ENCODE results near the gene WDR83.
"Not testable (repeated sequence)": the region's sequence is repeated elsewhere in the genome, so short reads cannot be mapped to it uniquely, and the experiment has no call there.

Gene WDR83

GRCh38 chr19:12666265-12667048 lies at the start of gene WDR83, which contains the start of gene MAN2B1:
TSS of gene WDR83 (plus strand) at chr19:12666807. CDS start at chr19:12669791, 2,984 bp downstream.
TSS of gene MAN2B1 (minus strand) at chr19:12666742. CDS start at chr19:12666701, 41 bp downstream.
- FAIRE-seq: no peak

- no peak for FAIRE-seq
Observed at GRCh38 chr19:12617646-12618045, 49.0 kb upstream of the WDR83 start.

GRCh38 chr19:12621253-12622024 lies 45.2 kb upstream of the WDR83 start:
- not testable (repeated sequence) for FAIRE-seq

GRCh38 chr19:12623361-12624031 lies 43.1 kb upstream of the WDR83 start:
- no peak for FAIRE-seq

GRCh38 chr19:12626958-12627357 lies 39.6 kb upstream of the WDR83 start:
- no peak for FAIRE-seq

GRCh38 chr19:12628040-12629022 lies 38.3 kb upstream of the WDR83 start:
- FAIRE-seq: no peak

GRCh38 chr19:12629215-12629614 lies 37.4 kb upstream of the WDR83 start:
- no peak for FAIRE-seq

GRCh38 chr19:12636631-12637030 lies 30.0 kb upstream of the WDR83 start:
- FAIRE-seq: no peak

GRCh38 chr19:12638611-12639182 lies 27.9 kb upstream of the WDR83 start:
- no peak for FAIRE-seq

GRCh38 chr19:12639901-12640613 lies 26.6 kb upstream of the WDR83 start:
- FAIRE-seq: no peak

- no peak for FAIRE-seq
Observed at GRCh38 chr19:12641456-12641855, 25.2 kb upstream of the WDR83 start.

- no peak for FAIRE-seq
Observed at GRCh38 chr19:12642506-12642905, 24.1 kb upstream of the WDR83 start.

- not testable (repeated sequence) for FAIRE-seq
Observed at GRCh38 chr19:12643716-12644115, 22.9 kb upstream of the WDR83 start.

GRCh38 chr19:12646551-12646950 lies 20.1 kb upstream of the WDR83 start:
- FAIRE-seq: no peak

- FAIRE-seq: no peak
Observed at GRCh38 chr19:12647047-12647446, 19.6 kb upstream of the WDR83 start.

- FAIRE-seq: no peak
Observed at GRCh38 chr19:12647490-12648071, 19.0 kb upstream of the WDR83 start.

GRCh38 chr19:12648088-12648487 lies 18.5 kb upstream of the WDR83 start:
- no peak for FAIRE-seq

- no peak for FAIRE-seq
Observed at GRCh38 chr19:12649941-12650340, 16.7 kb upstream of the WDR83 start.

- no peak for FAIRE-seq
Observed at GRCh38 chr19:12652219-12652618, 14.4 kb upstream of the WDR83 start.

- no peak for FAIRE-seq
Observed at GRCh38 chr19:12655546-12655945, 11.1 kb upstream of the WDR83 start.
